Panc1 (cell line): Measurements from ENCODE around the gene SHQ1. TPM values are rescaled to one million over a fixed set of nuclear protein-coding genes. Genes with fewer than 3 reads are reported as not detected.

ENCODE experiments used
- ATAC-seq: fragments of 200-7000 bp; cut with Tn5 transposase; 2 replicates; pipeline ENCODE4 v1.9.1; 2020; ENCODE audit warnings: mild to moderate bottlenecking, moderate library complexity
- BruUV-seq: library from RNA; stranded (reverse); fragments of 400-500 nt; replicated peaks from 2 replicates; lab custom pipeline; 2021; lab: Mats Ljungman, UMichigan
- CTCF ChIA-PET: fragments of 300-600 bp; sonication (Branson Sonifier 250); formaldehyde crosslinking; loops from one replicate; lab custom pipeline; 2022; ENCODE audit warnings: antibody characterized with exemption; lab: Charles Lee
- POLR2A ChIA-PET: fragments of 300-600 bp; sonication (Branson Sonifier 250); formaldehyde crosslinking; loops from one replicate; lab custom pipeline; 2022; ENCODE audit warnings: antibody characterized with exemption; lab: Charles Lee
- DNase-seq: peaks from one replicate; pipeline ENCODE4 v3.0.0-alpha.2; 2010; ENCODE audit warnings: low read depth, low spot score
- H3K27ac ChIP-seq: 2 replicates; pipeline ENCODE4 v1.5.1; 2011; ENCODE audit warnings: mild to moderate bottlenecking, low read length, inconsistent platforms
- H3K27me3 ChIP-seq: fragments of 200-500 bp; sonication (Bioruptor generic); 2 replicates; pipeline ENCODE4 v1.6.0; 2014; ENCODE audit warnings: low read length, inconsistent platforms; ENCODE audit not compliant: control insufficient read depth, insufficient read depth
- H3K36me3 ChIP-seq: fragments of 200-500 bp; sonication (Bioruptor generic); 2 replicates; pipeline ENCODE4 v1.5.1; 2014; ENCODE audit warnings: inconsistent platforms, mild to moderate bottlenecking, low read length, moderate library complexity; ENCODE audit not compliant: control insufficient read depth, insufficient read depth
- H3K4me1 ChIP-seq: 2 replicates; pipeline ENCODE4 v1.5.1; 2011; ENCODE audit warnings: inconsistent platforms, mild to moderate bottlenecking, low read length, moderate library complexity; ENCODE audit not compliant: control insufficient read depth, insufficient read depth
- H3K4me3 ChIP-seq, 2 experiments: 2 replicates each; pipeline ENCODE4 v1.5.1; 2011 to 2012; ENCODE audit warnings: low read depth in 2 of 2, low read length in 2 of 2, mild to moderate bottlenecking in 2 of 2, inconsistent platforms in 1 of 2, moderate library complexity in 1 of 2
- H3K9me3 ChIP-seq: fragments of 200-500 bp; sonication (Bioruptor generic); 2 replicates; pipeline ENCODE4 v1.5.1; 2014; ENCODE audit warnings: low read depth, mild to moderate bottlenecking, inconsistent platforms, low read length, moderate library complexity; ENCODE audit not compliant: control insufficient read depth, insufficient read depth
- POLR2AphosphoS5 ChIP-seq: IDR thresholded peaks from 2 replicates; pipeline ENCODE4 v1.6.1; 2012; ENCODE audit warnings: mild to moderate bottlenecking, low read depth, low read length, moderate library complexity
- SIN3A ChIP-seq: IDR thresholded peaks from 2 replicates; pipeline ENCODE4 v1.6.1; 2012; ENCODE audit warnings: low read depth, mild to moderate bottlenecking, low read length, moderate library complexity, borderline replicate concordance; ENCODE audit not compliant: insufficient read depth
- TCF7L2 ChIP-seq: IDR thresholded peaks from 2 replicates; pipeline ENCODE4 v1.6.1; 2011; ENCODE audit warnings: mild to moderate bottlenecking, low read depth, low read length, inconsistent platforms
- in situ Hi-C: cut with HindIII; loops from 2 replicates; pipeline ENCODE4 v1.10.0; 2016; ENCODE audit warnings: low sequenced_read_pairs, low pct_unique_long_range_greater_than_20kb
- intact Hi-C: fragments of 100-400 bp; cut with micrococcal nuclease; formaldehyde crosslinking; loops from one replicate; pipeline ENCODE4 v1.10.0; 2022; ENCODE audit not compliant: unreplicated experiment
- total RNA-seq: library from RNA; stranded (reverse); gene quantifications from one replicate; pipeline ENCODE4 v1.2.1, GENCODE V29; 2021; ENCODE audit not compliant: unreplicated experiment
- TF ChIP-seq, protein P1 (sequence below), 2 experiments: IDR thresholded peaks; 2 replicates each; pipeline ENCODE4 v1.6.1; 2011 to 2012; ENCODE audit warnings: low read depth in 2 of 2, control low read depth in 1 of 2, low read length in 1 of 2, mild to moderate bottlenecking in 1 of 2, moderate library complexity in 1 of 2; ENCODE audit not compliant: insufficient read depth in 1 of 2
- TF ChIP-seq, protein P2 (sequence below): fragments of 450-650 bp; IDR thresholded peaks from 2 replicates; pipeline ENCODE4 v1.5.1; 2017; ENCODE audit warnings: mild to moderate bottlenecking

Gene SHQ1
- total RNA-seq, 1 experiment from 2014 or later = 21.0 TPM

DNA sequence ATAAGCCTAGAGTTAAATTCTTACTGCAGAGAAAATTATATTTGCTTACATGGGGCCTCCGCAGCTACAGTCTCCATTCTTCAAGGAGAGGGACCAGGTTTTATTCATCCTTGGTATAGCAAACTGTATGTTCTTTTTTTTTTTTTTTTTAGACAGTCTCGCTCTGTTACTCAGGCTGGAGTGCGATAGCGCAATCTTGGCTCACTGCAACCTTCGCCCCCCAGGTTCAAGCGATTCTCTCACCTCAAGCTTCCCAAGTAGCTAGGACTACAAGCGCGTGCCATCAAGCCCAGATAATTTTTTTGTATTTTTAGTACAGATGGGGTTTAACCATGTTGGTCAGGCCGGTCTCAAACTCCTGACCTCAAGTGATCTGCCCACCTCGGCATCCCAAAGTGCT, 2.1 kb downstream of the SHQ1 start:
- TF ChIP-seq, protein P1, sequence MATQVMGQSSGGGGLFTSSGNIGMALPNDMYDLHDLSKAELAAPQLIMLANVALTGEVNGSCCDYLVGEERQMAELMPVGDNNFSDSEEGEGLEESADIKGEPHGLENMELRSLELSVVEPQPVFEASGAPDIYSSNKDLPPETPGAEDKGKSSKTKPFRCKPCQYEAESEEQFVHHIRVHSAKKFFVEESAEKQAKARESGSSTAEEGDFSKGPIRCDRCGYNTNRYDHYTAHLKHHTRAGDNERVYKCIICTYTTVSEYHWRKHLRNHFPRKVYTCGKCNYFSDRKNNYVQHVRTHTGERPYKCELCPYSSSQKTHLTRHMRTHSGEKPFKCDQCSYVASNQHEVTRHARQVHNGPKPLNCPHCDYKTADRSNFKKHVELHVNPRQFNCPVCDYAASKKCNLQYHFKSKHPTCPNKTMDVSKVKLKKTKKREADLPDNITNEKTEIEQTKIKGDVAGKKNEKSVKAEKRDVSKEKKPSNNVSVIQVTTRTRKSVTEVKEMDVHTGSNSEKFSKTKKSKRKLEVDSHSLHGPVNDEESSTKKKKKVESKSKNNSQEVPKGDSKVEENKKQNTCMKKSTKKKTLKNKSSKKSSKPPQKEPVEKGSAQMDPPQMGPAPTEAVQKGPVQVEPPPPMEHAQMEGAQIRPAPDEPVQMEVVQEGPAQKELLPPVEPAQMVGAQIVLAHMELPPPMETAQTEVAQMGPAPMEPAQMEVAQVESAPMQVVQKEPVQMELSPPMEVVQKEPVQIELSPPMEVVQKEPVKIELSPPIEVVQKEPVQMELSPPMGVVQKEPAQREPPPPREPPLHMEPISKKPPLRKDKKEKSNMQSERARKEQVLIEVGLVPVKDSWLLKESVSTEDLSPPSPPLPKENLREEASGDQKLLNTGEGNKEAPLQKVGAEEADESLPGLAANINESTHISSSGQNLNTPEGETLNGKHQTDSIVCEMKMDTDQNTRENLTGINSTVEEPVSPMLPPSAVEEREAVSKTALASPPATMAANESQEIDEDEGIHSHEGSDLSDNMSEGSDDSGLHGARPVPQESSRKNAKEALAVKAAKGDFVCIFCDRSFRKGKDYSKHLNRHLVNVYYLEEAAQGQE (IDR thresholded peaks at IDR 0.05; ENCODE audit: insufficient read depth in 1 of 2, low read depth in 2 of 2, low read length in 1 of 2) = no peak
- TF ChIP-seq SIN3A (no peak), TCF7L2 (no peak)
- intact Hi-C loops = no loop called here
- H3K36me3 ChIP-seq = peaks cover 2% of the 10 kb centered on the region; the same call in 1 of the 2 replicates
- H3K27ac ChIP-seq = no peak overlapping the region
- ChIA-PET POLR2A (no interaction called here), CTCF (interaction anchor here (0.5 to 0.6 kb wide), 2 partner anchors 108 to 239 kb away, joined by 4 to 7 read pairs; no protein-coding TSS in a partner anchor)
- H3K27me3 ChIP-seq = no peaks in the 10 kb centered on the region
- peaks cover 6% of the 10 kb centered on the region for H3K4me1 ChIP-seq
- ATAC-seq (no peak), DNase-seq (no peak)
- H3K9me3 ChIP-seq = no peaks in the 10 kb centered on the region
- no peak overlapping the region for H3K4me3 ChIP-seq
- in situ Hi-C loops = no loop called here
- no TSS peak for BruUV-seq

DNA sequence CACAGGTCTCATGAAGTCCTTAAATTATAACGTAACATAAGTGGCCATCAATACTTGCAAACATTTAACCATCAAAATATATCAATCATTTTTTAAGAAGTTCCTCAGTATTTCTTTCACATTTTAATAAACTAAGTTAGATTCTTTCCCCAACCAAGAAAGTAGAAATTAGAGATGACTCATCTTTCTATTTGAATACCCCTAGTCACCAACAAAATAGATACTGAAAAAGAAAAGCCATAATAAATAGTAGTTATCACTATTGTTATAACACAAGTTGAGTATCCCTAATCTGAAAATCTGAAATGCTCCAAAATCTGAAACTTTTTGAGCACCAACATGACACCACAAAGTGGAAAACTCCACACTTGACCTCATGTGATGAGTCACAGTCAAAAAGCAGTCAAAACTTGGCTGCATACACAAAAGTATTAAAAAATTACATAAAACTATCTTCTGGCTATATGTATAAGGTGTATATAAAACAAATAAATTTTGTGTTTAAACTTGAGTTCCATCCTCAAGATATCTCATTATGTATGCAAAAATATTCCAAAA, 3.7 kb downstream of the SHQ1 start:
- TF ChIP-seq TCF7L2 = no peak
- TF ChIP-seq, protein P2, sequence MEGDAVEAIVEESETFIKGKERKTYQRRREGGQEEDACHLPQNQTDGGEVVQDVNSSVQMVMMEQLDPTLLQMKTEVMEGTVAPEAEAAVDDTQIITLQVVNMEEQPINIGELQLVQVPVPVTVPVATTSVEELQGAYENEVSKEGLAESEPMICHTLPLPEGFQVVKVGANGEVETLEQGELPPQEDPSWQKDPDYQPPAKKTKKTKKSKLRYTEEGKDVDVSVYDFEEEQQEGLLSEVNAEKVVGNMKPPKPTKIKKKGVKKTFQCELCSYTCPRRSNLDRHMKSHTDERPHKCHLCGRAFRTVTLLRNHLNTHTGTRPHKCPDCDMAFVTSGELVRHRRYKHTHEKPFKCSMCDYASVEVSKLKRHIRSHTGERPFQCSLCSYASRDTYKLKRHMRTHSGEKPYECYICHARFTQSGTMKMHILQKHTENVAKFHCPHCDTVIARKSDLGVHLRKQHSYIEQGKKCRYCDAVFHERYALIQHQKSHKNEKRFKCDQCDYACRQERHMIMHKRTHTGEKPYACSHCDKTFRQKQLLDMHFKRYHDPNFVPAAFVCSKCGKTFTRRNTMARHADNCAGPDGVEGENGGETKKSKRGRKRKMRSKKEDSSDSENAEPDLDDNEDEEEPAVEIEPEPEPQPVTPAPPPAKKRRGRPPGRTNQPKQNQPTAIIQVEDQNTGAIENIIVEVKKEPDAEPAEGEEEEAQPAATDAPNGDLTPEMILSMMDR = no peak
- no peak for TF ChIP-seq SIN3A
- TF ChIP-seq POLR2AphosphoS5 = no peak
- TF ChIP-seq, protein P1 (IDR thresholded peaks at IDR 0.05; ENCODE audit: insufficient read depth in 1 of 2, low read depth in 2 of 2, low read length in 1 of 2) = no peak
- BruUV-seq = no TSS peak
- no peak for ATAC-seq
- ChIA-PET POLR2A (no interaction called here), CTCF (no interaction called here)
- no peaks in the 10 kb centered on the region for H3K27me3 ChIP-seq
- H3K27ac ChIP-seq = no peak overlapping the region
- H3K4me3 ChIP-seq = no peak overlapping the region
- H3K4me1 ChIP-seq = peaks cover 6% of the 10 kb centered on the region
- in situ Hi-C loops = no loop called here
- DNase-seq = no peak
- intact Hi-C loops = no loop called here
- no peaks in the 10 kb centered on the region for H3K9me3 ChIP-seq
- peaks cover 2% of the 10 kb centered on the region; the same call in 1 of the 2 replicates for H3K36me3 ChIP-seq
